ENCODE results near the gene HRH3.

HRH3 gene

DNA sequence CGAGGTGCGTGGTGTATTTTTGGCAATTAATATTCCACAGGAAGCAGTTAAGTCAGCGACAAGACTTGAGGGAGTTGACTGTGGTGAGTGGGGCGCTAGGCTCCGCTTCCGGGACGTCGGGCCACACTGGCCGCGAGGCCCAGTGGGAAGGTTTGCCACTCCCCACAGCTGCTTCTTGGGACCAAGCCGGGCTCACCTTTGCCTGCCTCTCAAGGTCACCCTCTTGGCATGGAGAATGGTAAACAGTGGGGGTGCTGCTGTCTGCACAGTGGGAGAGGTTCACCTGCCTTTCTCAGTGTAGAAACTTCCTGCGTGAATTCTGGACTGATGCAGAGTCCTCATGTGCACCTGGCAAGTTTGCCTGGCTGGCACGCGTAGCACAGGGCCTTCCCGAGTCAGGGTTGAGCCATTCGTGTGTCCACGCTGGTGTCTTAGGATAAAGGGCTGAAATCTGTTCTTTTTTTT, 24.6 kb upstream of the HRH3 start:
- Histone ChIP-seq H3K9me2 (replicated peaks; ENCODE audit: control insufficient read depth, low read length) (no peaks in the 10 kb centered on the region), H4K20me1 (ENCODE audit: control insufficient read depth, insufficient read depth, low read depth, low read length) (peaks cover 3% of the 10 kb centered on the region; the same call in 1 of the 2 replicates), H3K27me3 (ENCODE audit: control insufficient read depth, low read length) (no peaks in the 10 kb centered on the region), H3F3A (ENCODE audit: control insufficient read depth, insufficient read depth) (no peaks in the 10 kb centered on the region), H3K27ac (ENCODE audit: low read depth, low read length) (no peak overlapping the region), H3K4me3 (ENCODE audit: low read length) (no peak overlapping the region), H3K4me1 (ENCODE audit: control insufficient read depth, low read length) (peaks cover 6% of the 10 kb centered on the region), H3K36me3 (ENCODE audit: control insufficient read depth, low read length) (peaks cover 5% of the 10 kb centered on the region; the same call in 1 of the 2 replicates), H3K79me2 (ENCODE audit: control insufficient read depth, low read length) (peaks cover 77% of the 10 kb centered on the region), H3K4me2 (ENCODE audit: low read length) (no peak overlapping the region), H3K9me3 (ENCODE audit: control insufficient read depth, insufficient read depth, low read length) (no peaks in the 10 kb centered on the region)
- TF ChIP-seq EZH2phosphoT487 (IDR thresholded peaks at IDR 0.05; ENCODE audit: borderline replicate concordance, low read length), result no peak
- TF ChIP-seq CTCF (IDR thresholded peaks at IDR 0.05; ENCODE audit: low read depth, low read length, poor library complexity, severe bottlenecking), result no peak

DNA sequence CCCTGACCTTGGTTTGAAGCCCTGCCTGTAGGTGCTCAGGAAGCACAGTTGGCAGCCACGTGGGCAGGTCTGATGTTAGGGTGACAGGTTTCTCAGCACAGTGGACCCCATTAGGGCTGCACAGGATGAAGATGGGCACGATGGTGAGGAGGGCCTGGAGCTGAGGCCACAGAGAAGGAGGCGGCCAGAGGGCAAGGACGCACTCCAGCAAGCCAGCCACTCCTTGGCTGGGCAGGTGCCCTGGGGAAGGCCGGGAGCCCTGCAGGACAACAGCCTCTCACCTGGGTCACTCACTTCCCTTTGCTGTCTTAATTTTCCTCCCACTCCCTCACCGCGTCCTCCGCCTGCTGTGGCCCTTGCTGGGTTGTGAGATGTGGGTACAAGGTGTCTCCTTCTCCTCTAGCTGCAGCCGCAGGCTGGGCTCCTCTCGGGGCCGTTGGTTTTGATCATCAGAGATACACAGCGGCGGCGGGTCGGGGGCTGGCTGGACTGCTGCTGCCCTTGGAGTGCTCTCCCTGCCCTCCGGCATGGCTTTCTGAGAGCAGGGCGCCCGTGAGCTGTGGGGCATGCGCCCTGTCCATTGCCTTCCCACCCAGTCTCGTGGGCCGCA, 23.9 kb upstream of the HRH3 start:
- H3K27me3 ChIP-seq (ENCODE audit: control insufficient read depth, low read length), result no peaks in the 10 kb centered on the region
- no peak for TF ChIP-seq EZH2phosphoT487 (IDR thresholded peaks at IDR 0.05; ENCODE audit: borderline replicate concordance, low read length)
- no peak for TF ChIP-seq CTCF (IDR thresholded peaks at IDR 0.05; ENCODE audit: low read depth, low read length, poor library complexity, severe bottlenecking)
- H3K9me2 ChIP-seq (replicated peaks; ENCODE audit: control insufficient read depth, low read length), result no peaks in the 10 kb centered on the region
- H3K9me3 ChIP-seq (ENCODE audit: control insufficient read depth, insufficient read depth, low read length), result no peaks in the 10 kb centered on the region
- H3K4me2 ChIP-seq (ENCODE audit: low read length), result no peak overlapping the region
- peaks cover 10% of the 10 kb centered on the region for H3K4me1 ChIP-seq (ENCODE audit: control insufficient read depth, low read length)
- H3K4me3 ChIP-seq (ENCODE audit: low read length), result no peak overlapping the region
- peaks cover 81% of the 10 kb centered on the region for H3K79me2 ChIP-seq (ENCODE audit: control insufficient read depth, low read length)
- H4K20me1 ChIP-seq (ENCODE audit: control insufficient read depth, insufficient read depth, low read depth, low read length), result peaks cover 6% of the 10 kb centered on the region; the same call in 1 of the 2 replicates
- H3K27ac ChIP-seq (ENCODE audit: low read depth, low read length), result no peak overlapping the region
- H3F3A ChIP-seq (ENCODE audit: control insufficient read depth, insufficient read depth), result no peaks in the 10 kb centered on the region
- H3K36me3 ChIP-seq (ENCODE audit: control insufficient read depth, low read length), result peaks cover 5% of the 10 kb centered on the region; the same call in 1 of the 2 replicates

GRCh38 chr20:62243106-62243505, 23.0 kb upstream of the HRH3 start:
- H3K4me3 ChIP-seq (ENCODE audit: low read length), result no peak overlapping the region
- no peak overlapping the region for H3K4me2 ChIP-seq (ENCODE audit: low read length)
- no peaks in the 10 kb centered on the region for H3F3A ChIP-seq (ENCODE audit: control insufficient read depth, insufficient read depth)
- peaks cover 76% of the 10 kb centered on the region for H3K79me2 ChIP-seq (ENCODE audit: control insufficient read depth, low read length)
- no peaks in the 10 kb centered on the region for H3K27me3 ChIP-seq (ENCODE audit: control insufficient read depth, low read length)
- no peak overlapping the region for H3K27ac ChIP-seq (ENCODE audit: low read depth, low read length)
- H4K20me1 ChIP-seq (ENCODE audit: control insufficient read depth, insufficient read depth, low read depth, low read length), result peaks cover 4% of the 10 kb centered on the region; the same call in 1 of the 2 replicates
- H3K36me3 ChIP-seq (ENCODE audit: control insufficient read depth, low read length), result peaks cover 5% of the 10 kb centered on the region; the same call in 1 of the 2 replicates
- H3K4me1 ChIP-seq (ENCODE audit: control insufficient read depth, low read length), result peaks cover 7% of the 10 kb centered on the region
- no peaks in the 10 kb centered on the region for H3K9me3 ChIP-seq (ENCODE audit: control insufficient read depth, insufficient read depth, low read length)
- H3K9me2 ChIP-seq (replicated peaks; ENCODE audit: control insufficient read depth, low read length), result no peaks in the 10 kb centered on the region
- TF ChIP-seq CTCF (IDR thresholded peaks at IDR 0.05; ENCODE audit: low read depth, low read length, poor library complexity, severe bottlenecking), result no peak
- TF ChIP-seq EZH2phosphoT487 (IDR thresholded peaks at IDR 0.05; ENCODE audit: borderline replicate concordance, low read length), result no peak
